WTC11 (cell line): ENCODE data around the gene TSPAN9. TPM values are rescaled to one million over a fixed set of nuclear protein-coding genes. Genes with fewer than 3 reads are reported as not detected.

ENCODE experiments used
- ATAC-seq: fragments of 200-7000 bp; cut with Tn5 transposase; 2 replicates; pipeline ENCODE4 v1.10.0; 2021; ENCODE audit warnings: mild to moderate bottlenecking, moderate library complexity
- CTCF ChIA-PET: fragments of 300-600 bp; sonication (Branson Sonifier 250); formaldehyde crosslinking; loops from one replicate; lab custom pipeline; 2021; ENCODE audit warnings: antibody characterized with exemption; lab: Charles Lee
- POLR2A ChIA-PET: fragments of 350-600 bp; sonication (Branson Sonifier 250); formaldehyde crosslinking; loops from one replicate; lab custom pipeline; 2021; ENCODE audit warnings: antibody characterized with exemption; lab: Charles Lee
- DNase-seq: peaks from one replicate; pipeline ENCODE4 v3.0.0; 2021; ENCODE audit warnings: low spot score
- H3K27ac Mint-ChIP-seq: 2 replicates; pipeline ENCODE4 v1.8.0; 2021; ENCODE audit warnings: mixed read lengths
- H3K27me3 Mint-ChIP-seq: 2 replicates; pipeline ENCODE4 v1.8.0; 2021; ENCODE audit warnings: low read depth, mild to moderate bottlenecking, moderate library complexity, mixed read lengths
- H3K36me3 Mint-ChIP-seq: 2 replicates; pipeline ENCODE4 v1.8.0; 2021; ENCODE audit warnings: mixed read lengths
- H3K4me1 Mint-ChIP-seq: 2 replicates; pipeline ENCODE4 v1.8.0; 2022; ENCODE audit warnings: mixed read lengths
- H3K4me3 Mint-ChIP-seq: 2 replicates; pipeline ENCODE4 v1.8.0; 2021; ENCODE audit warnings: mild to moderate bottlenecking, moderate library complexity, mixed read lengths
- H3K9me3 Mint-ChIP-seq: 2 replicates; pipeline ENCODE4 v1.8.0; 2021; ENCODE audit warnings: mixed read lengths
- AFF4 ChIP-seq: sonication (generic); formaldehyde crosslinking; IDR thresholded peaks from 2 replicates; pipeline ENCODE4 v1.8.1; 2023; ENCODE audit warnings: mild to moderate bottlenecking, missing genetic modification reagents, borderline replicate concordance
- ATF6 ChIP-seq: sonication (generic); formaldehyde crosslinking; IDR thresholded peaks from 2 replicates; pipeline ENCODE4 v1.8.1; 2023; ENCODE audit warnings: mild to moderate bottlenecking, missing genetic modification reagents
- E2F5 ChIP-seq: sonication (generic); formaldehyde crosslinking; IDR thresholded peaks from 2 replicates; pipeline ENCODE4 v1.8.1; 2022; ENCODE audit warnings: mild to moderate bottlenecking, moderate library complexity, missing genetic modification reagents
- EMX1 ChIP-seq: fragments of 250-450 bp; sonication (Bioruptor Pico); IDR thresholded peaks from 2 replicates; pipeline ENCODE4 v1.8.0; 2021; ENCODE audit warnings: mild to moderate bottlenecking
- ESRRA ChIP-seq: sonication (generic); formaldehyde crosslinking; IDR thresholded peaks from 2 replicates; pipeline ENCODE4 v1.8.1; 2022; ENCODE audit warnings: mild to moderate bottlenecking, missing genetic modification reagents, borderline replicate concordance
- FOXP1 ChIP-seq: sonication (generic); formaldehyde crosslinking; IDR thresholded peaks from 2 replicates; pipeline ENCODE4 v1.8.0; 2022; ENCODE audit warnings: missing genetic modification reagents, mild to moderate bottlenecking, moderate library complexity, borderline replicate concordance
- GRHL2 ChIP-seq: fragments of 250-450 bp; sonication (Bioruptor Pico); IDR thresholded peaks from 2 replicates; pipeline ENCODE4 v1.8.0; 2022; ENCODE audit warnings: mild to moderate bottlenecking, moderate library complexity; ENCODE audit not compliant: insufficient replicate concordance, severe bottlenecking
- MAX ChIP-seq: sonication (generic); formaldehyde crosslinking; IDR thresholded peaks from 2 replicates; pipeline ENCODE4 v1.8.0; 2022; ENCODE audit warnings: mild to moderate bottlenecking, missing genetic modification reagents
- NFYB ChIP-seq: sonication (generic); formaldehyde crosslinking; conservative IDR thresholded peaks from 2 replicates; pipeline ENCODE4 v1.8.0; 2022; ENCODE audit warnings: low read depth, missing genetic modification reagents
- NR1H2 ChIP-seq: sonication (generic); formaldehyde crosslinking; IDR thresholded peaks from 2 replicates; pipeline ENCODE4 v1.9.0; 2021; ENCODE audit warnings: mild to moderate bottlenecking, moderate library complexity, missing genetic modification reagents
- PREB ChIP-seq: sonication (generic); formaldehyde crosslinking; IDR thresholded peaks from 2 replicates; pipeline ENCODE4 v1.8.1; 2022; ENCODE audit warnings: mild to moderate bottlenecking, missing genetic modification reagents, moderate library complexity, borderline replicate concordance
- TEAD1 ChIP-seq: sonication (generic); formaldehyde crosslinking; IDR thresholded peaks from 2 replicates; pipeline ENCODE4 v1.8.0; 2022; ENCODE audit warnings: mild to moderate bottlenecking, missing genetic modification reagents
- TEAD4 ChIP-seq: sonication (generic); formaldehyde crosslinking; IDR thresholded peaks from 2 replicates; pipeline ENCODE4 v1.8.0; 2022; ENCODE audit warnings: mild to moderate bottlenecking, missing genetic modification reagents
- total RNA-seq: library from RNA; stranded (reverse); gene quantifications from 3 replicates; pipeline ENCODE4 v1.2.3, GENCODE V29; 2021
- TF ChIP-seq, protein P1 (sequence below): sonication (generic); formaldehyde crosslinking; IDR thresholded peaks from 2 replicates; pipeline ENCODE4 v1.8.0; 2022; ENCODE audit warnings: missing genetic modification reagents
- TF ChIP-seq, protein P2 (sequence below): fragments of 200-600 bp; IDR thresholded peaks from 2 replicates; pipeline ENCODE4 v1.8.0; 2022; ENCODE audit warnings: antibody characterized with exemption
- TF ChIP-seq, protein P3 (sequence below): sonication (generic); formaldehyde crosslinking; IDR thresholded peaks from 2 replicates; pipeline ENCODE4 v1.8.1; 2022; ENCODE audit warnings: low read depth, missing genetic modification reagents, borderline replicate concordance

Gene TSPAN9
- total RNA-seq, 1 experiment from 2014 or later, result 27.6 TPM

GRCh38 chr12:3332188-3332587 lies 255.0 kb downstream of the TSPAN9 start:
- H3K9me3 Mint-ChIP-seq, result no peaks in the 10 kb centered on the region
- no peak overlapping the region for H3K4me3 Mint-ChIP-seq
- H3K36me3 Mint-ChIP-seq, result no peaks in the 10 kb centered on the region
- DNase-seq (no peak), ATAC-seq (no peak)
- TF ChIP-seq TEAD4, result no peak
- no peak for TF ChIP-seq TEAD1
- no peak for TF ChIP-seq PREB
- no peak for TF ChIP-seq ATF6
- no peak for TF ChIP-seq E2F5 (CRISPR knock-in tag)
- no peak for TF ChIP-seq NR1H2 (CRISPR knock-in tag)
- no peak for TF ChIP-seq EMX1 (CRISPR knock-in tag)
- TF ChIP-seq, protein P1, sequence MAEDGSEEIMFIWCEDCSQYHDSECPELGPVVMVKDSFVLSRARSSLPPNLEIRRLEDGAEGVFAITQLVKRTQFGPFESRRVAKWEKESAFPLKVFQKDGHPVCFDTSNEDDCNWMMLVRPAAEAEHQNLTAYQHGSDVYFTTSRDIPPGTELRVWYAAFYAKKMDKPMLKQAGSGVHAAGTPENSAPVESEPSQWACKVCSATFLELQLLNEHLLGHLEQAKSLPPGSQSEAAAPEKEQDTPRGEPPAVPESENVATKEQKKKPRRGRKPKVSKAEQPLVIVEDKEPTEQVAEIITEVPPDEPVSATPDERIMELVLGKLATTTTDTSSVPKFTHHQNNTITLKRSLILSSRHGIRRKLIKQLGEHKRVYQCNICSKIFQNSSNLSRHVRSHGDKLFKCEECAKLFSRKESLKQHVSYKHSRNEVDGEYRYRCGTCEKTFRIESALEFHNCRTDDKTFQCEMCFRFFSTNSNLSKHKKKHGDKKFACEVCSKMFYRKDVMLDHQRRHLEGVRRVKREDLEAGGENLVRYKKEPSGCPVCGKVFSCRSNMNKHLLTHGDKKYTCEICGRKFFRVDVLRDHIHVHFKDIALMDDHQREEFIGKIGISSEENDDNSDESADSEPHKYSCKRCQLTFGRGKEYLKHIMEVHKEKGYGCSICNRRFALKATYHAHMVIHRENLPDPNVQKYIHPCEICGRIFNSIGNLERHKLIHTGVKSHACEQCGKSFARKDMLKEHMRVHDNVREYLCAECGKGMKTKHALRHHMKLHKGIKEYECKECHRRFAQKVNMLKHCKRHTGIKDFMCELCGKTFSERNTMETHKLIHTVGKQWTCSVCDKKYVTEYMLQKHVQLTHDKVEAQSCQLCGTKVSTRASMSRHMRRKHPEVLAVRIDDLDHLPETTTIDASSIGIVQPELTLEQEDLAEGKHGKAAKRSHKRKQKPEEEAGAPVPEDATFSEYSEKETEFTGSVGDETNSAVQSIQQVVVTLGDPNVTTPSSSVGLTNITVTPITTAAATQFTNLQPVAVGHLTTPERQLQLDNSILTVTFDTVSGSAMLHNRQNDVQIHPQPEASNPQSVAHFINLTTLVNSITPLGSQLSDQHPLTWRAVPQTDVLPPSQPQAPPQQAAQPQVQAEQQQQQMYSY, result no peak
- no peak for TF ChIP-seq AFF4 (CRISPR knock-in tag)
- H3K27ac Mint-ChIP-seq, result no peak overlapping the region
- ChIA-PET CTCF (interaction anchor here (2.3 to 2.5 kb wide), 3 partner anchors 18 to 32 kb away, joined by 10 to 36 read pairs (median 21); no protein-coding TSS in a partner anchor), POLR2A (no interaction called here)
- H3K4me1 Mint-ChIP-seq, result peaks cover 31% of the 10 kb centered on the region
- H3K27me3 Mint-ChIP-seq, result no peaks in the 10 kb centered on the region; the same call in 1 of the 2 replicates

- ChIA-PET POLR2A (no interaction called here), CTCF (interaction anchor here (0.6 to 2.5 kb wide), 14 partner anchors 9 to 470 kb away, joined by 3 to 36 read pairs (median 4); no protein-coding TSS in a partner anchor)
- Mint-ChIP-seq H3K36me3 (no peaks in the 10 kb centered on the region), H3K9me3 (no peaks in the 10 kb centered on the region), H3K27ac (no peak overlapping the region), H3K27me3 (no peaks in the 10 kb centered on the region; the same call in 1 of the 2 replicates), H3K4me3 (no peak overlapping the region), H3K4me1 (peaks cover 24% of the 10 kb centered on the region)
- TF ChIP-seq NFYB (CRISPR knock-in tag), result peak; percentile 17; the same call in 1 of the 2 replicates
- TF ChIP-seq ESRRA (CRISPR knock-in tag), result no peak
- TF ChIP-seq MAX, result 0 out of 2 replicates have a peak, but pooled peaks have one; percentile 46
- TF ChIP-seq TEAD1, result peak; percentile 38; the same call in 1 of the 2 replicates
- TF ChIP-seq GRHL2, result no peak
- TF ChIP-seq, protein P2, sequence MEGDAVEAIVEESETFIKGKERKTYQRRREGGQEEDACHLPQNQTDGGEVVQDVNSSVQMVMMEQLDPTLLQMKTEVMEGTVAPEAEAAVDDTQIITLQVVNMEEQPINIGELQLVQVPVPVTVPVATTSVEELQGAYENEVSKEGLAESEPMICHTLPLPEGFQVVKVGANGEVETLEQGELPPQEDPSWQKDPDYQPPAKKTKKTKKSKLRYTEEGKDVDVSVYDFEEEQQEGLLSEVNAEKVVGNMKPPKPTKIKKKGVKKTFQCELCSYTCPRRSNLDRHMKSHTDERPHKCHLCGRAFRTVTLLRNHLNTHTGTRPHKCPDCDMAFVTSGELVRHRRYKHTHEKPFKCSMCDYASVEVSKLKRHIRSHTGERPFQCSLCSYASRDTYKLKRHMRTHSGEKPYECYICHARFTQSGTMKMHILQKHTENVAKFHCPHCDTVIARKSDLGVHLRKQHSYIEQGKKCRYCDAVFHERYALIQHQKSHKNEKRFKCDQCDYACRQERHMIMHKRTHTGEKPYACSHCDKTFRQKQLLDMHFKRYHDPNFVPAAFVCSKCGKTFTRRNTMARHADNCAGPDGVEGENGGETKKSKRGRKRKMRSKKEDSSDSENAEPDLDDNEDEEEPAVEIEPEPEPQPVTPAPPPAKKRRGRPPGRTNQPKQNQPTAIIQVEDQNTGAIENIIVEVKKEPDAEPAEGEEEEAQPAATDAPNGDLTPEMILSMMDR, result peak; percentile 29; the same call in 1 of the 2 replicates
- 0 out of 2 replicates have a peak, but pooled peaks have one; percentile 29 for TF ChIP-seq FOXP1 (CRISPR knock-in tag)
- TF ChIP-seq, protein P3, sequence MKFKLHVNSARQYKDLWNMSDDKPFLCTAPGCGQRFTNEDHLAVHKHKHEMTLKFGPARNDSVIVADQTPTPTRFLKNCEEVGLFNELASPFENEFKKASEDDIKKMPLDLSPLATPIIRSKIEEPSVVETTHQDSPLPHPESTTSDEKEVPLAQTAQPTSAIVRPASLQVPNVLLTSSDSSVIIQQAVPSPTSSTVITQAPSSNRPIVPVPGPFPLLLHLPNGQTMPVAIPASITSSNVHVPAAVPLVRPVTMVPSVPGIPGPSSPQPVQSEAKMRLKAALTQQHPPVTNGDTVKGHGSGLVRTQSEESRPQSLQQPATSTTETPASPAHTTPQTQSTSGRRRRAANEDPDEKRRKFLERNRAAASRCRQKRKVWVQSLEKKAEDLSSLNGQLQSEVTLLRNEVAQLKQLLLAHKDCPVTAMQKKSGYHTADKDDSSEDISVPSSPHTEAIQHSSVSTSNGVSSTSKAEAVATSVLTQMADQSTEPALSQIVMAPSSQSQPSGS (CRISPR knock-in tag), result no peak
- ATAC-seq, result peak; percentile 97
- DNase-seq, result peak; percentile 90
Measured at GRCh38 chr12:3333583-3333982, 256.4 kb downstream of the TSPAN9 start.
